Activated naive CD4-positive, alpha-beta T cell treated with anti-CD3 and anti-CD28 coated beads for 36 hours (primary cell): ENCODE data around the gene DEFB124. TPM values are rescaled to one million over a fixed set of nuclear protein-coding genes. Genes with fewer than 3 reads are reported as not detected.
"Not testable (repeated sequence)": the region's sequence is repeated elsewhere in the genome, so short reads cannot be mapped to it uniquely, and the experiment has no call there.

Experiments used
- CTCF ChIA-PET: fragments of 350-600 bp; sonication (Branson Sonifier 250); formaldehyde crosslinking; loops from one replicate; lab custom pipeline; 2021; ENCODE audit warnings: antibody characterized with exemption; lab: Charles Lee
- DNase-seq: peaks from one replicate; pipeline ENCODE4 v3.0.0-alpha.2; 2020
- H3K27ac Mint-ChIP-seq: one replicate; pipeline ENCODE4 v1.8.0; 2021; ENCODE audit warnings: mild to moderate bottlenecking, mixed read lengths
- H3K27me3 Mint-ChIP-seq: one replicate; pipeline ENCODE4 v1.8.0; 2021; ENCODE audit warnings: low read depth, mixed read lengths
- H3K36me3 Mint-ChIP-seq: one replicate; pipeline ENCODE4 v1.8.0; 2021; ENCODE audit warnings: low read depth, mixed read lengths
- H3K4me1 Mint-ChIP-seq: one replicate; pipeline ENCODE4 v1.8.0; 2021; ENCODE audit warnings: low read depth, mixed read lengths
- H3K4me3 Mint-ChIP-seq: one replicate; pipeline ENCODE4 v1.8.0; 2021; ENCODE audit warnings: mild to moderate bottlenecking, moderate library complexity, mixed read lengths
- H3K9me3 Mint-ChIP-seq: one replicate; pipeline ENCODE4 v1.8.0; 2021; ENCODE audit warnings: mixed read lengths
- intact Hi-C: fragments of 100-400 bp; cut with micrococcal nuclease; formaldehyde crosslinking; loops from one replicate; pipeline ENCODE4 v1.15.1; 2023
- total RNA-seq, 2 experiments: library from RNA; stranded (reverse); gene quantifications; one replicate each; pipeline ENCODE4 v1.2.3, GENCODE V29; 2021

The DEFB124 gene
- total RNA-seq, 2 experiments from 2014 or later, result not detected

DNA sequence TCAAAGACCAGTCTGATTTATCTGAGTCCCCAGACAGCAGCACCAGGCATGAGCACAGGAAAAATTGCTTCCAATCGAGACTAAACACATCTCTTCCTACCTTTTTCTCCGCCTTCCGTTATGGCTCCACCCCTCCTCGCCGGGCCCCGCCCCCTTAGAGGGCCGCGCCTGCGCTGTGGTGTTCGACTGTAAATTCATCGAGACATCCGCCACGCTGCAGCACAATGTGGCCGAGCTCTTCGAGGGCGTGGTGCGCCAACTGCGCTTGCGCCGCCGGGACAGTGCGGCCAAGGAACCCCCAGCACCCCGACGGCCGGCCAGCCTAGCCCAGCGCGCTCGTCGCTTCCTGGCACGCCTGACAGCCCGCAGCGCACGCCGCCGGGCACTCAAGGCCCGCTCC lies 9.1 kb upstream of the DEFB124 start:
- no peak for DNase-seq
- H3K27ac Mint-ChIP-seq, result no peak overlapping the region
- H3K36me3 Mint-ChIP-seq, result no peaks in the 10 kb centered on the region
- peaks cover 26% of the 10 kb centered on the region for H3K27me3 Mint-ChIP-seq
- H3K4me1 Mint-ChIP-seq, result peaks cover 12% of the 10 kb centered on the region
- intact Hi-C loops, result no loop called here
- no peak overlapping the region for H3K4me3 Mint-ChIP-seq
- CTCF ChIA-PET, result interaction anchor here (0.6 to 3.2 kb wide), 3 partner anchors 19 to 36 kb away, joined by 3 to 14 read pairs (median 9); no protein-coding TSS in a partner anchor
- no peaks in the 10 kb centered on the region for H3K9me3 Mint-ChIP-seq

GRCh38 chr20:31476643-31477215 lies 1.8 kb upstream of the DEFB124 start:
- Mint-ChIP-seq H3K4me3 (no peak overlapping the region), H3K9me3 (peaks cover 2% of the 10 kb centered on the region), H3K4me1 (peaks cover 10% of the 10 kb centered on the region), H3K27ac (no peak overlapping the region), H3K36me3 (no peaks in the 10 kb centered on the region), H3K27me3 (peaks cover 43% of the 10 kb centered on the region)
- intact Hi-C loops, result no loop called here
- CTCF ChIA-PET, result interaction anchor here (1.8 kb wide), 1 partner anchor 26 kb away, joined by 9 read pairs; no protein-coding TSS in a partner anchor
- DNase-seq, result no peak

GRCh38 chr20:31476294-31476585 lies 1.3 kb upstream of the DEFB124 start:
- peaks cover 10% of the 10 kb centered on the region for H3K4me1 Mint-ChIP-seq
- no peaks in the 10 kb centered on the region for H3K36me3 Mint-ChIP-seq
- intact Hi-C loops, result no loop called here
- no peak overlapping the region for H3K27ac Mint-ChIP-seq
- no peak for DNase-seq
- H3K27me3 Mint-ChIP-seq, result peaks cover 40% of the 10 kb centered on the region
- H3K4me3 Mint-ChIP-seq, result no peak overlapping the region
- H3K9me3 Mint-ChIP-seq, result peaks cover 2% of the 10 kb centered on the region
- CTCF ChIA-PET, result interaction anchor here (1.8 kb wide), 1 partner anchor 26 kb away, joined by 9 read pairs; no protein-coding TSS in a partner anchor

- no peak overlapping the region for H3K4me3 Mint-ChIP-seq
- no peak overlapping the region for H3K27ac Mint-ChIP-seq
- intact Hi-C loops, result no loop called here
- peaks cover 2% of the 10 kb centered on the region for H3K9me3 Mint-ChIP-seq
- peaks cover 39% of the 10 kb centered on the region for H3K27me3 Mint-ChIP-seq
- CTCF ChIA-PET, result interaction anchor here (0.5 to 1.8 kb wide), 3 partner anchors 16 to 27 kb away, joined by 3 to 9 read pairs (median 3); no protein-coding TSS in a partner anchor
- H3K36me3 Mint-ChIP-seq, result no peaks in the 10 kb centered on the region
- no peak for DNase-seq
- H3K4me1 Mint-ChIP-seq, result peaks cover 10% of the 10 kb centered on the region
These were observed 756 bp upstream of the DEFB124 start for GRCh38 chr20:31475472-31476293.

GRCh38 chr20:31474097-31474436 lies 860 bp downstream of the DEFB124 start:
- CTCF ChIA-PET, result interaction anchor here (0.8 to 1.8 kb wide), 4 partner anchors 9 to 29 kb away, joined by 3 to 7 read pairs (median 4); no protein-coding TSS in a partner anchor
- DNase-seq, result peak; percentile 8
- intact Hi-C loops, result no loop called here
- Mint-ChIP-seq H3K36me3 (no peaks in the 10 kb centered on the region), H3K4me1 (peaks cover 10% of the 10 kb centered on the region), H3K9me3 (peaks cover 2% of the 10 kb centered on the region), H3K27me3 (peaks cover 39% of the 10 kb centered on the region), H3K4me3 (no peak overlapping the region), H3K27ac (no peak overlapping the region)

GRCh38 chr20:31473331-31474096 lies 1.4 kb downstream of the DEFB124 start:
- Mint-ChIP-seq H3K4me3 (no peak overlapping the region), H3K36me3 (no peaks in the 10 kb centered on the region), H3K27me3 (peaks cover 39% of the 10 kb centered on the region), H3K4me1 (peaks cover 10% of the 10 kb centered on the region), H3K9me3 (peaks cover 2% of the 10 kb centered on the region), H3K27ac (no peak overlapping the region)
- CTCF ChIA-PET, result interaction anchor here (0.8 to 1.8 kb wide), 5 partner anchors 9 to 30 kb away, joined by 3 to 7 read pairs (median 4); no protein-coding TSS in a partner anchor
- no peak for DNase-seq
- intact Hi-C loops, result no loop called here

DNA sequence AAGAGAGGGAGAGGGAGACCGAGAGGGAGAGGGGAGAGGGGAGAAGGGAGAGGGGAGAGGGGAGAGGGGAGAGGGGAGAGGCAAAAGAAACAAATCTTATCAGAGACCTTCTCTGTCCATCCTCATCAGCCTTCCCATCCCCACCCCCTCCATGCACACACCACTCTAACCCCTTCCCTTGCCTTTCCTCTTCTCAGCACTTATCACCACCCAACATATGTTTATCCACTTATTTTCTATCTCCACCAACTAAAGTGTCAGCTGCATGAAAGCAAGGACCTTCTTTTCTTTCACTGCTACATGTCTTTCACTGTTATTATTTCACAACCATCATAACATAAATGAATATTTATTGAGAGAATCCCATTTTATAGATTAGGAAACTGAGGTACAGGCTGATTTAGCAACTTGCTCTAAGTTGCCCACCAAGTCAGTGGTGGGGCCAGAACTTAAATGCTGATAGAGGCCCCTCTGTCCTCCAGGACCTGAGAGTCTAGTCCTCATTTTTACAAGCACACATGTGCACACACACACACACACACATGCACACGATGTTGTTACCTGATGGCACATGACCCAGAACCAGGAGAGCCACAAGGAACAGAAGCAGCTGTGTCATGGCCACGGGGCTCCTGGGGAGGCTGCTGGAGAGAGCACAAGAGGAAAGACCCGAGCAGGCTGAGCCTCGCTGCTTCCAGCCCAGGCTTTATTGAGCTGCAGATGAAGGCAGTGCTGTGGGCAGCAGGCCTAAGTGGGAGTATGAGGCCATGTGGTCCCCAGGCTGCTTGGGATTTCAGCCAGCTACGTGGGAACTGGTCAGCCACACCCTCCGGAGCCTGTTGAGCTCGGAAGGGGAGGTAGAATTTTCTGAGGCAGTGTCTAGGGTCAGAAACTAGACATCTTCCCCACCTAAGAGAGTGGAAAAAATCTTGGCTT lies 2.3 kb downstream of the DEFB124 start:
- no peaks in the 10 kb centered on the region for H3K36me3 Mint-ChIP-seq
- DNase-seq, result no peak
- no peak overlapping the region for H3K4me3 Mint-ChIP-seq
- no peak overlapping the region for H3K27ac Mint-ChIP-seq
- peaks cover 34% of the 10 kb centered on the region for H3K27me3 Mint-ChIP-seq
- intact Hi-C loops, result no loop called here
- H3K9me3 Mint-ChIP-seq, result peaks cover 2% of the 10 kb centered on the region
- H3K4me1 Mint-ChIP-seq, result peaks cover 10% of the 10 kb centered on the region
- CTCF ChIA-PET, result interaction anchor here (0.8 to 1.5 kb wide), 3 partner anchors 12 to 31 kb away, joined by 3 to 4 read pairs (median 4); no protein-coding TSS in a partner anchor

GRCh38 chr20:31470946-31471345 lies 4.0 kb downstream of the DEFB124 start:
- DNase-seq, H3K27ac Mint-ChIP-seq, CTCF ChIA-PET, H3K4me3 Mint-ChIP-seq, H3K9me3 Mint-ChIP-seq, H3K36me3 Mint-ChIP-seq, intact Hi-C loops: not testable (repeated sequence)
- Mint-ChIP-seq H3K27me3 (peaks cover 23% of the 10 kb centered on the region), H3K4me1 (peaks cover 10% of the 10 kb centered on the region)

DNA sequence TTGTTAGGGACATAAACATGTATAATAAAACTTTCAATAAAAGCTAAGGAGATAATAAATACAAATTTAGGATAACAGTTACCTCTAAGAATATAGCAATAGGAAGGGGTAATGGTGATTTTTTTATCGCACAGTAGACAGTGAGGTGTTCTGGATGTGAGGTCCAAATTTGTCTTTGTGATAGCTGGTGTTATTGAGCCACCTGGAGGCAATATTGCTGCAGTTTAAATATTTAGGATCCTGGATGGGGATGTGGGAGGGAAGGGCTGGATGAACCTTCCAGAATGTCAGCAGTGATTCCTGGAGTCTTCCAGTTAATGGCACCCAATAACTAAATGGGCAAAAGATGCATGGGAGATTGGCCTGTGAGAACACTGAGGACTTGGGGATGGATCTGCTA lies 20.6 kb downstream of the DEFB124 start:
- DNase-seq, result no peak
- Mint-ChIP-seq H3K36me3 (no peaks in the 10 kb centered on the region), H3K4me3 (no peak overlapping the region), H3K4me1 (no peaks in the 10 kb centered on the region), H3K9me3 (no peaks in the 10 kb centered on the region), H3K27me3 (peaks cover 9% of the 10 kb centered on the region), H3K27ac (no peak overlapping the region)
- CTCF ChIA-PET, result interaction anchor here (0.6 to 0.7 kb wide), 2 partner anchors 10 to 21 kb away, joined by 3 to 4 read pairs; partner anchors contain the start of genes DEFB124 and REM1
- intact Hi-C loops, result no loop called here

GRCh38 chr20:31452575-31452974 lies 22.4 kb downstream of the DEFB124 start:
- intact Hi-C loops, result no loop called here
- Mint-ChIP-seq H3K27ac (no peak overlapping the region), H3K4me1 (no peaks in the 10 kb centered on the region), H3K4me3 (no peak overlapping the region), H3K36me3 (no peaks in the 10 kb centered on the region), H3K27me3 (peaks cover 7% of the 10 kb centered on the region), H3K9me3 (no peaks in the 10 kb centered on the region)
- DNase-seq, result no peak
- CTCF ChIA-PET, result no interaction called here
